ENCODE data around the gene MAD1L1. TPM values are rescaled to one million over a fixed set of nuclear protein-coding genes. Genes with fewer than 3 reads are reported as not detected.

The MAD1L1 gene
- total and polyA plus RNA-seq, 3 donors from 2014 or later = 63.1 to 149 (median 94.6) TPM

- H3K27me3 ChIP-seq = no peaks in the 10 kb centered on the region
- no peaks in the 10 kb centered on the region for H3K36me3 ChIP-seq (ENCODE audit: low read depth, missing control alignments)
- H3K27ac ChIP-seq = no peak overlapping the region
- intact Hi-C loops (cut with DNase I; ENCODE audit: low total_unique reads) = no loop called here
- H3K4me3 ChIP-seq = no peak overlapping the region
- peaks cover 13% of the 10 kb centered on the region for H3K4me1 ChIP-seq
- no peaks in the 10 kb centered on the region for H3K9me3 ChIP-seq
- WGBS, 2 donors = 83 to 86% methylated on average over 11 to 12 of the region's 12 CpGs
- TF ChIP-seq CTCF (IDR thresholded peaks at IDR 0.05) (no peak), POLR2A (IDR thresholded peaks at IDR 0.05) (no peak)
- DNase-seq = no peak
These were observed 10.7 kb upstream of the MAD1L1 start for GRCh38 chr7:2243458-2243857.

GRCh38 chr7:2242541-2243429, 10.0 kb upstream of the MAD1L1 start:
- TF ChIP-seq POLR2A (IDR thresholded peaks at IDR 0.05) (no peak), CTCF (IDR thresholded peaks at IDR 0.05) (no peak)
- no peaks in the 10 kb centered on the region for H3K27me3 ChIP-seq
- no peak for DNase-seq
- no peaks in the 10 kb centered on the region for H3K36me3 ChIP-seq (ENCODE audit: low read depth, missing control alignments)
- H3K9me3 ChIP-seq = no peaks in the 10 kb centered on the region
- intact Hi-C loops (cut with DNase I; ENCODE audit: low total_unique reads) = no loop called here
- H3K4me1 ChIP-seq = peaks cover 13% of the 10 kb centered on the region
- no peak overlapping the region for H3K27ac ChIP-seq
- WGBS, 2 donors = 23 to 27% methylated on average over 16 to 21 of the region's 21 CpGs
- H3K4me3 ChIP-seq = peak overlapping the region; percentile 87 to 92

- Histone ChIP-seq H3K27ac (peak within 1 kb of the TSS in 1 of 2 donors; percentile 32), H3K36me3 (ENCODE audit: low read depth, missing control alignments) (no peaks in the 10 kb centered on the region), H3K27me3 (no peaks in the 10 kb centered on the region), H3K9me3 (no peaks in the 10 kb centered on the region), H3K4me3 (peak within 1 kb of the TSS; percentile 87 to 92), H3K4me1 (peaks cover 13% of the 10 kb centered on the region)
- intact Hi-C loops (cut with DNase I; ENCODE audit: low total_unique reads) = no loop called here
- peak; percentile 92 for DNase-seq
- WGBS, 2 donors = 0 to 2% methylated on average over 40 to 76 of the region's 81 CpGs
- TF ChIP-seq CTCF (IDR thresholded peaks at IDR 0.05) = no peak
- TF ChIP-seq POLR2A (IDR thresholded peaks at IDR 0.05) = no peak
These were observed 9.1 kb upstream of the MAD1L1 start, which contains the start of the genes MRM2 and NUDT1 for GRCh38 chr7:2241580-2242540. TSS of gene MRM2 (minus strand) at chr7:2242205. CDS start at chr7:2242169, 36 bp downstream. TSS of gene NUDT1 (plus strand) at chr7:2242226. CDS start at chr7:2244575, 2,349 bp downstream.

GRCh38 chr7:2239242-2239641, 6.5 kb upstream of the MAD1L1 start:
- 93 to 95% methylated on average over 16 to 17 of the region's 17 CpGs for WGBS, 2 donors
- Histone ChIP-seq H3K36me3 (ENCODE audit: low read depth, missing control alignments) (no peaks in the 10 kb centered on the region), H3K27ac (no peak overlapping the region), H3K4me3 (no peak overlapping the region), H3K27me3 (no peaks in the 10 kb centered on the region), H3K4me1 (peaks cover 13% of the 10 kb centered on the region), H3K9me3 (no peaks in the 10 kb centered on the region)
- TF ChIP-seq CTCF (IDR thresholded peaks at IDR 0.05) (no peak), POLR2A (IDR thresholded peaks at IDR 0.05) (no peak)
- no peak for DNase-seq
- intact Hi-C loops (cut with DNase I; ENCODE audit: low total_unique reads) = no loop called here
